GM18951 (cell line): ENCODE results near the gene DGKI.

Experiments used
- POLR2A ChIP-seq: IDR thresholded peaks from 4 replicates; pipeline ENCODE4 v1.6.1; 2011; ENCODE audit warnings: mild to moderate bottlenecking; ENCODE audit not compliant: insufficient read length, insufficient read depth; ENCODE audit errors: extremely low read depth
- in situ Hi-C: fragments of 300-500 bp; cut with MboI; formaldehyde crosslinking; loops from one replicate; pipeline ENCODE4 v1.12.0; 2022; ENCODE audit warnings: low sequenced_read_pairs, mixed read lengths, inconsistent platforms; ENCODE audit not compliant: unreplicated experiment

DGKI gene

DNA sequence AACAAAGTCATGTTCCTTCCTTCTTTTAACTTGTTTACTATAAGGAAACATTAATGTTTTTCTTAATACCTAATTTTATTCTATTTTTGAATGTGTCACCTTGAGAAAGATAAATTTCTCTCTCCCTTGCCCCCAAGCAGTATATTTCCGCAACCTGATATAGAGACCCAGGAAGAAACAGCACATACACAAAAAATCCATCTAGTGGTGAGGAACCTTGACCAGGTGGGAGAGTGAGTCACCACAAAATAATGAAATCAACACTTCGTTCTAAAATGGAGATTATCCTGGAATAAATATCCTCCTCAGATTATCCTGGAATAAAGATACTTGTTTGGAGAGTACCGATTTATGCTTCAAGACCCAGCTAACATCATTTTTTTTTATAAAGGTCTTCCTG, 270.3 kb downstream of the DGKI start:
- in situ Hi-C loops: no loop called here
- TF ChIP-seq POLR2A: no peak

- in situ Hi-C loops: no loop called here
- TF ChIP-seq POLR2A: no peak
These were observed 272.0 kb downstream of the DGKI start for GRCh38 chr7:137574812-137575211.

DNA sequence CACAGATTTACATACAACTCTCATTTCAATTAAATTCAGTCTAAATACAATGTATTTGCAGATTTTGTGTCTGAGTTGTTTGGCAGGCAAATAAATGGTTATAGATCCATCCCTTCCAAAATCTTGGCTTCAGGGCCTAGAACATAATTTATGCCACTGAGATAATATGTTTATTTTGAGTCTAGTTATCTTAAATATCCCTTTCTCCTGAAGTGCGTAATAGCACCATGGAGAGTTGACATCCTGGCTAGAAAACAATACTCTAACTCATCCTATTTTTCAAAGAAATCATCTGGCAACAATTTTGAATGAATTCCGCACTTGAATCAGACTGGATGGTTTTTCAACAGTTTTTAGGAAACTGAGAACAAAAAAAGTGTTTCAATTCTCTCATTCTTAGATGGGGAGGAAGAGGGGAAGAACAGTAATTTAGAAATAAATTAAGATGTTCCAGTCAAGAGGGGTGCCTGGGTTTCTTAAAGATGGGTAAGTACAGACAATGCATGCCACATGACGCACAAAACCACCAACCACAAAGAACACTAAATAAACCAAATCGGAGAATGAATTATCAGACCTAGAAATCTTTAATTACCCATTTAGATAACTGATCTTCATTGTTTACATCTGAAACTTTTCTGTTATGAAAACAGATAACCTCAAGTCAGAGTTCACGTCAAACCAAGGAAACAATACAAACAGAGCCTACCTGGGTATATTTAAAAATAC, 274.6 kb downstream of the DGKI start:
- no peak for TF ChIP-seq POLR2A
- in situ Hi-C loops: no loop called here

- in situ Hi-C loops: no loop called here
- no peak for TF ChIP-seq POLR2A
These were observed 282.1 kb downstream of the DGKI start for GRCh38 chr7:137564677-137565076.

DNA sequence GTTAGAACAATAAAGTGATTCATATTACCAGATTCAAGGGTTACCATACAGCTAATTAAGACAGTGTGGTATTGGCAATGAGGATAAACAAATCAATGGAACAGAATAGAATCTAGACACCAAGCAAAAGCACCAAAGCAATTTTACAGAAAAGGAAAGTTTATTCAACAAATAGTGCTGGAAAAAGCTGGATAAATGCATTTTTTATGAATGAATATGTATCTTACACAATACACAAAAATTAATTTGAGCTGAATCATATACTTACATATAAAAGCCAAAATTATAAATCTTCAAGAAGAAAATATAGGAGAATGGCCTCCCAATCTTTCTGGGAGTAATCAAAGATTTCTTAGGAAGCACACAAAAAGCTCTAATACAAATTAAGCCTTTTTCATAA, 282.8 kb downstream of the DGKI start:
- in situ Hi-C loops: no loop called here
- no peak for TF ChIP-seq POLR2A

- no peak for TF ChIP-seq POLR2A
- in situ Hi-C loops: no loop called here
These were observed 299.3 kb downstream of the DGKI start for GRCh38 chr7:137547485-137547884.

GRCh38 chr7:137546671-137547070, 300.1 kb downstream of the DGKI start:
- no peak for TF ChIP-seq POLR2A
- in situ Hi-C loops: no loop called here

- in situ Hi-C loops: no loop called here
- no peak for TF ChIP-seq POLR2A
These were observed 300.8 kb downstream of the DGKI start for GRCh38 chr7:137546009-137546408.

- no peak for TF ChIP-seq POLR2A
- in situ Hi-C loops: no loop called here
These were observed 301.6 kb downstream of the DGKI start for GRCh38 chr7:137545059-137545716.

DNA sequence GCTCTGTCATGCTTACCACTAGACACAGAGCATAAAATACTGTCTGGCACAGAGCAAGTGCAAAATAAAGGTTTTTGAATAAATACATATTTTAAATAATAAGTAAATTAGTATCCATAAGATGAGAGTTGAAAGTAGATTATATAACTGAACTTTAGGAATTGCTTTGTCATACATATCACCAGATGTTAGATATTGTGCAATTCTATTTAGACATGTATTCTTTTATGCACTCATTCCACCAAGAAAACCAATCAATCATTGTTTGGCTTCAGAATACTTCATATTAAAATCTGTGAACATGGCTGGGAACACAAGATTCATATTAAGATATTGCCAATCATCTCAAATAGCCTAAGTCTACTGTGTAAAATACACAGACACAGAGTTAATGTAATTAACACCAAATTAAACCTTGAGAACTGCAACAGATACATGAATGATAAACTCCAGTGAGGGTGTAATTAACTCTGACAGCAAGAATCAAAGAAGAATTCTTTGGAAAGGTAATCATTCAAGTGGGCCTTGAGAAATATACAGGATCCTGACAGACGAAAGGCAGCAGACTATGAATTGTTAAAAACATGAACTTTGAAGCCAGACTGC, 302.2 kb downstream of the DGKI start:
- in situ Hi-C loops: no loop called here
- TF ChIP-seq POLR2A: no peak

DNA sequence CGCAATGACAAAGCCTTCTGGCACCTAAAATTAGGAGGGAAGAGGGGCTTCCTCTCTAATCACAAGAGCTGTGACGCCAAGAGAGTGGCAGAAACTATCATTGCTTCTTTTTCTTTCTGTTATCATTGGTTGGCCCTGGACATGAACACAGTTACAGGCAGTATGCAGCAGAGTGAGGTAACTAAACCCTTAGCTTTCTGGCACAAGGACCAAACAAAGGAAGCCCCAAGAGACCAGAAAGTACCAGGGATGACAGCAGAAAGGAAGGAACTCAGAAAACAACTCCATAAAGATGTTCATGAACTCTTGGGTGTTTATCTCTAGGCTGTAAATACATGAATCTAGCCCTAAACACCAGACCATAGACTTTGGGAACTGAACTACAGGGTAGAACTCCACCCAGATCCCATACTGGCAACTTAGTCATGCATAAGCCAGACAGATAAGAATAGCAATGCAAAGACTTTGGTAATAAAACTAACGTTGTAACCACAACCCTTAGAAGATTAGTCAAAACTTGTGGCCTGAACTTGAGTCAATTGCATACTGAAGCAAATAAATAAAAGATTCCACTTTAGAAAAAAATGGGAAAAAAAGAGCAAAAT, 307.6 kb downstream of the DGKI start:
- TF ChIP-seq POLR2A: no peak
- in situ Hi-C loops: no loop called here

DNA sequence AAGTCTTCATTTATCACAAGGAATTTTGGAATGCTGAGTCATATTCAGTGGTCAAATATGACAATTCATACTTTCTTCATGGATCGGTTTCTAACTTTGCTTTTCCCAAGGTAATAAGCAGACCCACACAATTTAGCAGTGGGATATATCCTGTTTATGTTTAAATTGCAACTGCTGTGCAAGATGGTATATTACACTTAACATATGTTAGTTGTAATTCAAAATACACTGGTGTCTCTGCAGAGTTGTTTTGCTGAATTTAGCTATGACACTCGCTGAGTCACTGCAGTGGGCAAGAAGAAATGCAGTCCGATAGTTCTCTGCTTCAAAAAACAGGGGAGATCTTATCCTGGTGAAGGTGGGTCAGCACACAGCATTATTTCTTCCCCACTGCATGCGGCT, 308.4 kb downstream of the DGKI start:
- in situ Hi-C loops: no loop called here
- no peak for TF ChIP-seq POLR2A

GRCh38 chr7:137535579-137535978, 311.2 kb downstream of the DGKI start:
- in situ Hi-C loops: no loop called here
- TF ChIP-seq POLR2A: no peak

- no peak for TF ChIP-seq POLR2A
- in situ Hi-C loops: no loop called here
These were observed 315.1 kb downstream of the DGKI start for GRCh38 chr7:137531671-137532070.

DNA sequence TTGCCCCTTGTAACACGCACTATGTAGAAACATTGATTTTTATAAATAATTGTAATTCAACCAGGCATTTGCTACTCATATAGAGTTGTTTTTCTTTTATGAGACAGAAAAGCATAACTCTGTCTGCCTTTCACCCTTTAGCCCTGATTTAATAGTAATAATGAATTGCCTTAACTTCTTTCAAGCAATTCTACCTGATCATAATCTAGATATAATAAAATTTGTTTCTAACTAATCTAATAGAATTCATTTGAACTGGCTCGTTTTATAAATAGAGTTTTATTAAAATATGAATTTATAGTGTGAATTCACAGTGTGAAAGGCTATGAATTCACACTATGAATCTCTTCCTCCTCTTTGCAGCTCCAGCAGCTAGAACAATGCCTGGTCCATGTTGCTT, 319.1 kb downstream of the DGKI start:
- TF ChIP-seq POLR2A: no peak

More for the DNA sequence above, 319.1 kb downstream of the DGKI start:
- in situ Hi-C loops: no loop called here
